Fibroblast of the conjunctiva (primary cell): Measurements from ENCODE around the gene SLC8A1.
A peak's percentile ranks its signal among the peaks of the same experiment; 100 is the strongest.

Experiments
- DNase-seq: peaks from one replicate; pipeline ENCODE4 v3.0.0-alpha.2; 2010; ENCODE audit warnings: low read depth

The SLC8A1 gene

GRCh38 chr2:40458271-40458794 lies 6.4 kb upstream of the SLC8A1 start:
- DNase-seq: no peak

GRCh38 chr2:40457837-40458236 lies 5.9 kb upstream of the SLC8A1 start:
- DNase-seq: no peak

- DNase-seq: no peak
Measured at GRCh38 chr2:40457366-40457765, 5.5 kb upstream of the SLC8A1 start.

GRCh38 chr2:40456926-40457325 lies 5.0 kb upstream of the SLC8A1 start:
- no peak for DNase-seq

GRCh38 chr2:40455661-40456060 lies 3.8 kb upstream of the SLC8A1 start:
- DNase-seq: no peak

- DNase-seq: no peak
Measured at GRCh38 chr2:40454321-40454720, 2.4 kb upstream of the SLC8A1 start.

GRCh38 chr2:40452786-40453185 lies 896 bp upstream of the SLC8A1 start:
- DNase-seq: no peak

- no peak for DNase-seq
Measured at GRCh38 chr2:40450796-40451430, 977 bp downstream of the SLC8A1 start.

GRCh38 chr2:40450066-40450795 lies 1.7 kb downstream of the SLC8A1 start:
- no peak for DNase-seq

GRCh38 chr2:40448476-40449079 lies 3.3 kb downstream of the SLC8A1 start:
- no peak for DNase-seq

GRCh38 chr2:40445467-40445866 lies 6.4 kb downstream of the SLC8A1 start:
- no peak for DNase-seq

GRCh38 chr2:40440835-40441234 lies 11.1 kb downstream of the SLC8A1 start:
- no peak for DNase-seq

- no peak for DNase-seq
Measured at GRCh38 chr2:40439473-40439872, 12.4 kb downstream of the SLC8A1 start.

- DNase-seq: no peak
Measured at GRCh38 chr2:40436093-40436475, 15.8 kb downstream of the SLC8A1 start.

GRCh38 chr2:40435426-40436092 lies 16.3 kb downstream of the SLC8A1 start:
- DNase-seq: no peak

- DNase-seq: peak; percentile 86
Measured at GRCh38 chr2:40434731-40435271, 17.1 kb downstream of the SLC8A1 start.

- DNase-seq: no peak
Measured at GRCh38 chr2:40433736-40434135, 18.2 kb downstream of the SLC8A1 start.

- no peak for DNase-seq
Measured at GRCh38 chr2:40432921-40433483, 18.9 kb downstream of the SLC8A1 start.

GRCh38 chr2:40431600-40431955 lies 20.3 kb downstream of the SLC8A1 start:
- DNase-seq: no peak

- no peak for DNase-seq
Measured at GRCh38 chr2:40430776-40431599, 20.9 kb downstream of the SLC8A1 start.

GRCh38 chr2:40428439-40428838 lies 23.5 kb downstream of the SLC8A1 start:
- DNase-seq: no peak
